Endothelial cell of umbilical vein (primary cell): Measurements from ENCODE around the gene ALDH3A2. TPM values are rescaled to one million over a fixed set of nuclear protein-coding genes. Genes with fewer than 3 reads are reported as not detected.
A peak's percentile ranks its signal among the peaks of the same experiment; 100 is the strongest.

Experiments used
- BruUV-seq: library from RNA; stranded (reverse); fragments of 400-500 nt; replicated peaks from 2 replicates; lab custom pipeline; 2021; lab: Mats Ljungman, UMichigan
- CTCF ChIA-PET: fragments of 300-600, 350-600 bp; sonication (Branson Sonifier 250); formaldehyde crosslinking; loops from one replicate; lab custom pipeline; 2021; ENCODE audit warnings: antibody characterized with exemption, inconsistent platforms; lab: Charles Lee
- POLR2A ChIA-PET: fragments of 300-600, 350-600 bp; sonication (Branson Sonifier 250); formaldehyde crosslinking; loops from one replicate; lab custom pipeline; 2021; ENCODE audit warnings: antibody characterized with exemption, inconsistent platforms; lab: Charles Lee
- DNase-seq: peaks from one replicate; pipeline ENCODE4 v3.0.0-alpha.2; 2011; ENCODE audit warnings: low read depth, low spot score
- FAIRE-seq: peaks from 2 replicates; lab custom pipeline; 2011; peaks lifted over from hg19 to GRCh38; lab: Jason Lieb, UNC
- H2AFZ ChIP-seq: 2 replicates; pipeline ENCODE4 v1.6.0; 2012; ENCODE audit warnings: low read depth, low read length, control low read depth, inconsistent platforms
- H3K27ac ChIP-seq: 2 replicates; pipeline ENCODE4 v1.5.1; 2011; ENCODE audit warnings: low read depth, mild to moderate bottlenecking, control low read depth, low read length, moderate library complexity; ENCODE audit not compliant: insufficient read depth
- H3K27me3 ChIP-seq, 2 experiments: 2 replicates each; pipeline versions ENCODE4 v1.6.0 to v1.6.1; 2011; ENCODE audit warnings: low read length in 2 of 2, mixed read lengths in 1 of 2; ENCODE audit not compliant: control insufficient read depth in 2 of 2, insufficient read depth in 2 of 2
- H3K36me3 ChIP-seq, 2 experiments: 2 replicates in 1 of 2; 3 replicates in 1 of 2; pipeline ENCODE4 v1.5.1; 2011; ENCODE audit warnings: low read length in 2 of 2, mild to moderate bottlenecking in 1 of 2, moderate library complexity in 1 of 2; ENCODE audit not compliant: control insufficient read depth in 2 of 2, insufficient read depth in 2 of 2; ENCODE audit errors: extremely low read depth in 1 of 2
- H3K4me1 ChIP-seq: 3 replicates; pipeline ENCODE4 v1.5.1; 2011; ENCODE audit warnings: mild to moderate bottlenecking, low read length; ENCODE audit not compliant: control insufficient read depth, insufficient read depth; ENCODE audit errors: extremely low read depth
- H3K4me2 ChIP-seq: 2 replicates; pipeline ENCODE4 v1.6.1; 2011; ENCODE audit warnings: low read length, control low read depth, mixed read lengths; ENCODE audit not compliant: insufficient read depth
- H3K4me3 ChIP-seq, 3 experiments: fragments of 200-600 bp in 1 of 3; sonication (generic), shearing (Covaris generic) in 1 of 3; replicated peaks in 1 of 3; 2 replicates each; pipeline ENCODE4 v1.5.1; 2011 to 2016; ENCODE audit warnings: control low read depth in 3 of 3, low read length in 3 of 3, mild to moderate bottlenecking in 2 of 3, inconsistent platforms in 1 of 3, low read depth in 1 of 3, moderate library complexity in 1 of 3; ENCODE audit not compliant: insufficient read depth in 1 of 3
- H3K79me2 ChIP-seq: 2 replicates; pipeline ENCODE4 v1.6.0; 2012; ENCODE audit warnings: low read length, inconsistent platforms; ENCODE audit not compliant: control insufficient read depth, insufficient read depth
- H3K9ac ChIP-seq: replicated peaks from 2 replicates; pipeline ENCODE3; 2011; ENCODE audit warnings: low read length, control low read depth; ENCODE audit not compliant: insufficient read depth; ENCODE audit errors: extremely low read depth
- H3K9me1 ChIP-seq: replicated peaks from 3 replicates; pipeline ENCODE4 v1.6.0; 2011; ENCODE audit warnings: mild to moderate bottlenecking, low read length; ENCODE audit not compliant: control insufficient read depth, insufficient read depth; ENCODE audit errors: extremely low read depth
- H3K9me3 ChIP-seq: replicated peaks from 2 replicates; pipeline ENCODE4 v1.5.1; 2012; ENCODE audit warnings: low read length, inconsistent platforms; ENCODE audit not compliant: control insufficient read depth, insufficient read depth
- H4K20me1 ChIP-seq: replicated peaks from 2 replicates; pipeline ENCODE3; 2011; ENCODE audit warnings: mild to moderate bottlenecking, low read length; ENCODE audit not compliant: control insufficient read depth, insufficient read depth; ENCODE audit errors: extremely low read depth
- CTCF ChIP-seq, 2 donors: IDR thresholded peaks; 1 replicate in 1 of 2; 2 replicates in 1 of 2; pipeline ENCODE4 v1.5.1; 2011; ENCODE audit warnings: low read length in 2 of 2, mild to moderate bottlenecking in 2 of 2, moderate library complexity in 2 of 2, control low read depth in 1 of 2, inconsistent platforms in 1 of 2, low read depth in 1 of 2; ENCODE audit not compliant: insufficient read depth in 1 of 2; ENCODE audit errors: extremely low read depth in 1 of 2
- EZH2 ChIP-seq: IDR thresholded peaks from 2 replicates; pipeline ENCODE4 v1.6.1; 2012; ENCODE audit warnings: borderline replicate concordance, low read depth, mild to moderate bottlenecking, moderate library complexity, low read length, inconsistent platforms; ENCODE audit not compliant: severe bottlenecking
- FOS ChIP-seq: IDR thresholded peaks from 2 replicates; pipeline ENCODE4 v1.6.1; 2011; ENCODE audit warnings: mild to moderate bottlenecking, low read length, moderate library complexity, borderline replicate concordance; ENCODE audit not compliant: insufficient read depth
- GATA2 ChIP-seq: IDR thresholded peaks from 2 replicates; pipeline ENCODE4 v1.7.0; 2011; ENCODE audit warnings: low read depth, mild to moderate bottlenecking, moderate library complexity, mixed read lengths, low read length; ENCODE audit not compliant: insufficient read length, insufficient read depth
- JUN ChIP-seq: IDR thresholded peaks from 2 replicates; pipeline ENCODE4 v1.6.1; 2011; ENCODE audit warnings: borderline replicate concordance, low read depth; ENCODE audit not compliant: insufficient read length, insufficient read depth
- MYC ChIP-seq: IDR thresholded peaks from one replicate; pipeline ENCODE4 v1.6.1; 2011; ENCODE audit warnings: mild to moderate bottlenecking, low read depth, low read length
- POLR2A ChIP-seq: IDR thresholded peaks from 2 replicates; pipeline ENCODE4 v1.6.1; 2012; ENCODE audit warnings: low read depth, mild to moderate bottlenecking, control low read depth, low read length
- POLR2AphosphoS5 ChIP-seq: IDR thresholded peaks from 2 replicates; pipeline ENCODE4 v1.6.1; 2012; ENCODE audit warnings: low read depth, mild to moderate bottlenecking, control low read depth, low read length, moderate library complexity; ENCODE audit not compliant: insufficient read depth
- dilution Hi-C: fragments of 300-500 bp; cut with MboI; formaldehyde crosslinking; loops from one replicate; pipeline ENCODE4 v1.15.0; 2019; ENCODE audit warnings: low sequenced_read_pairs; ENCODE audit not compliant: extremely low pct_ligation_motif_present
- intact Hi-C: fragments of 100-400 bp; cut with micrococcal nuclease; formaldehyde crosslinking; loops from one replicate; pipeline ENCODE4 v1.10.0; 2022
- polyA plus RNA-seq, 4 experiments: library from polyadenylated mRNA; depleted of rRNA in 3 of 4; stranded (reverse) in 3 of 4; unstranded in 1 of 4; fragments of >200 nt; gene quantifications; 2 replicates each; pipeline versions ENCODE4 v1.2.1 to v1.2.3, GENCODE V29; 2011 to 2012; ENCODE audit warnings: missing spikeins in 1 of 4
- total RNA-seq: library from RNA; stranded (reverse); gene quantifications from 2 replicates; pipeline ENCODE4 v1.2.3, GENCODE V29; 2021
- TF ChIP-seq, protein P1 (sequence below): IDR thresholded peaks from 2 replicates; pipeline ENCODE4 v1.6.1; 2011; ENCODE audit not compliant: insufficient read depth, insufficient read length

The ALDH3A2 gene
- total and polyA plus RNA-seq, 2 donors (not counting 3 experiments of a cell fraction or from before 2014, with no cell fraction given) = 16.7 to 36.5 TPM

DNA sequence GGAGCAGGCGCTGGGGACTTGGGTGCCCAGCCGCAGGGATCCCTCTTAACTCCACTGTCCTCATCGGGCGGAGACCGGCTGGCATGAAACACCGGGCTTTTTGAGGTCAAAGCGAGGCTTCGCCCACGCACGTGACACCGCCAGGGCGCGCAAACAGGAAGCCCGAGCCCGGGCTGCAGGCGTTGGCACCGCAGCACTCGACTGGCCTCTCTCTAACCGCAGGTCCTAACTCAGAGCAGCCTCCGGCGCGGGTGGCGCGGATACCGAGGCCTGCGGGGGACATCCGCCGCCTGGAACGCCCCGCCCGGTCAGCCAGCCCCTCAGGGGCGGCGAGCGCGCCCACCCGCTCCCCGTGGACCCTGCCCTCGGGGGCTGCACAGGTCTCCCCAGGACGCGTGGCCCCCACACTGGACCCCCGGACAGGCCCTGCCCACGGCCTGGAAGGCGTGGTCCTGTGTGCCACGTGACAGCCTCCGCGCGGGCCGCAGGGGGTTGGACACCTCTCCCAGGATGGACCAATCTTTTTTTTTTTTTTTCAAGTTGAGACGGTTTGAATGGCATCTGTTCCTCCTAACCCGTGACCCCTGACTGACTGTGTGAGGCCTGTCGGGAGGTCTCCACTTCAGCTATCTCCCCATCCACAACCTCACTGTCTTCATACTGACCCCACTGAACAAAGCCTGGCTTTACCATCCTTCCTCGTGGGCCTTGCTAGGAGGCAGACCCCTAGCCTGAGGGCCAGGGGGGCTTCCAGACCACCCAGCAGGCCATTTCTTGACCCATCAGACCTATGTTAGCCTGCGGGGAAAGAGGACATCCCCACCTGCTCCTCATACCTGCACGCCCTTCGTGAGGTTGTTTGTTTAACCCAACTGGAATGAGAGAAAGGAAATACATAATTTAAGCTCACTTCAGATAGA, 76.2 kb downstream of the ALDH3A2 start:
- H3K79me2 ChIP-seq = no peaks in the 10 kb centered on the region
- H3K4me1 ChIP-seq = peaks cover 15% of the 10 kb centered on the region
- dilution Hi-C loops = no loop called here
- H3K4me3 ChIP-seq = peak overlapping the region in 2 of 3 experiments; percentile 19 to 38
- no peak overlapping the region for H3K9ac ChIP-seq
- TF ChIP-seq JUN (no peak), GATA2 (no peak)
- TF ChIP-seq, protein P1, sequence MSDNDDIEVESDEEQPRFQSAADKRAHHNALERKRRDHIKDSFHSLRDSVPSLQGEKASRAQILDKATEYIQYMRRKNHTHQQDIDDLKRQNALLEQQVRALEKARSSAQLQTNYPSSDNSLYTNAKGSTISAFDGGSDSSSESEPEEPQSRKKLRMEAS = peak; percentile 19
- H3K36me3 ChIP-seq = no peaks in the 10 kb centered on the region
- H3K9me1 ChIP-seq = no peaks in the 10 kb centered on the region
- H4K20me1 ChIP-seq = no peaks in the 10 kb centered on the region
- FAIRE-seq = no peak
- peak overlapping the region; percentile 86 for H2AFZ ChIP-seq
- H3K27me3 ChIP-seq = no peaks in the 10 kb centered on the region
- intact Hi-C loops = no loop called here
- no peak overlapping the region for H3K27ac ChIP-seq
- H3K4me2 ChIP-seq = peak overlapping the region; percentile 43
- BruUV-seq = no TSS peak
- DNase-seq = peak; percentile 44
- H3K9me3 ChIP-seq = no peaks in the 10 kb centered on the region
- POLR2A ChIA-PET = no interaction called here
- CTCF ChIA-PET = no interaction called here

DNA sequence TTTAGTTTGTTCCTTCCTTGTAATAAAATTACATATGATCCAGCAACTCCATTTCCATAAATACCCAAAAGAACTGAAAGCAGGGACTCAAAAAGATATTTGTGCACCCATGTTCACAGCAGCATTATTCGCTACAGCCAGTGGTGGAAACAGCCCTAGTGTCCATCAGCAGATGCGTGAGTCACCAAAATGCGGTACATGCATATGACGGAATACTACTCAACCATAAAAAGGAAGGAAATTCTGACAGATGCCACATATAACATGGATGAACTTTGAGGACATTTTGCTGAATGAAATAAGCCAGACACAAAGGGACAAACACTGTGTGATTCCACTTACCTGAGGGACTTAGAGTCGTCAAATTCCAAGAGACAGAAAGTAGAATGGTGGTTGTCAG, 76.9 kb downstream of the ALDH3A2 start:
- TF ChIP-seq, protein P1 = no peak
- TF ChIP-seq EZH2 = no peak
- TF ChIP-seq GATA2 = no peak
- TF ChIP-seq JUN = no peak
- TF ChIP-seq FOS = no peak
- no peak for TF ChIP-seq POLR2AphosphoS5
- TF ChIP-seq CTCF (IDR thresholded peaks at IDR 0.05; ENCODE audit: extremely low read depth in 1 of 2, insufficient read depth in 1 of 2, low read depth in 1 of 2, low read length in 2 of 2) = no peak
- no peak for TF ChIP-seq MYC
- no peak for TF ChIP-seq POLR2A
- Histone ChIP-seq H3K27me3 (no peaks in the 10 kb centered on the region), H3K27ac (no peak overlapping the region), H3K79me2 (no peaks in the 10 kb centered on the region), H3K9me3 (no peaks in the 10 kb centered on the region), H3K36me3 (no peaks in the 10 kb centered on the region), H4K20me1 (no peaks in the 10 kb centered on the region), H3K4me1 (peaks cover 15% of the 10 kb centered on the region), H3K9me1 (no peaks in the 10 kb centered on the region), H3K4me3 (no peak overlapping the region), H2AFZ (no peak overlapping the region), H3K9ac (no peak overlapping the region), H3K4me2 (no peak overlapping the region)
- ChIA-PET POLR2A (no interaction called here), CTCF (no interaction called here)
- no peak for FAIRE-seq
- dilution Hi-C loops = no loop called here
- no peak for DNase-seq
- intact Hi-C loops = no loop called here
- BruUV-seq = no TSS peak
